Neural cell (in vitro differentiated cells): Measurements from ENCODE around the gene ZNF644. TPM values are rescaled to one million over a fixed set of nuclear protein-coding genes. Genes with fewer than 3 reads are reported as not detected.

Experiments used
- H2AFZ ChIP-seq: fragments of 200-600, 300-800 bp; sonication (generic), shearing (Covaris generic); 2 replicates; pipeline ENCODE4 v1.6.0; 2014; ENCODE audit warnings: low read depth, mild to moderate bottlenecking, antibody characterized with exemption, low read length, moderate library complexity
- H3F3A ChIP-seq: fragments of 200-600 bp; shearing (Covaris generic); 2 replicates; pipeline ENCODE4 v1.6.1; 2016; ENCODE audit warnings: mild to moderate bottlenecking, moderate library complexity, mixed read lengths, antibody characterized with exemption, low read length; ENCODE audit not compliant: insufficient read depth, poor library complexity, severe bottlenecking
- H3K27ac ChIP-seq: fragments of 200-600, 300-800 bp; sonication (generic), shearing (Covaris generic); 2 replicates; pipeline ENCODE4 v1.5.1; 2014; ENCODE audit warnings: mild to moderate bottlenecking, low read length, moderate library complexity
- H3K27me3 ChIP-seq: fragments of 300-800, 200-600 bp; sonication (generic), shearing (Covaris generic); 2 replicates; pipeline ENCODE4 v1.6.0; 2014; ENCODE audit warnings: mild to moderate bottlenecking, low read depth, low read length, moderate library complexity; ENCODE audit not compliant: insufficient read depth
- H3K36me3 ChIP-seq: fragments of 300-800, 200-600 bp; sonication (generic), shearing (Covaris generic); 2 replicates; pipeline ENCODE4 v1.5.1; 2014; ENCODE audit warnings: mild to moderate bottlenecking, antibody characterized with exemption, low read length, moderate library complexity; ENCODE audit not compliant: insufficient read depth
- H3K4me2 ChIP-seq: fragments of 300-800, 200-600 bp; sonication (generic), shearing (Covaris generic); 2 replicates; pipeline ENCODE4 v1.6.0; 2014; ENCODE audit warnings: mild to moderate bottlenecking, low read length
- H3K4me3 ChIP-seq: fragments of 300-800, 200-600 bp; sonication (generic), shearing (Covaris generic); 2 replicates; pipeline ENCODE4 v1.5.1; 2014; ENCODE audit warnings: mild to moderate bottlenecking, low read length, moderate library complexity
- H3K79me2 ChIP-seq: fragments of 200-600 bp; shearing (Covaris generic); replicated peaks from 2 replicates; pipeline ENCODE4 v1.6.0; 2014; ENCODE audit warnings: mild to moderate bottlenecking, low read length, moderate library complexity; ENCODE audit not compliant: insufficient read depth
- H3K9ac ChIP-seq: fragments of 300-800, 200-600 bp; sonication (generic), shearing (Covaris generic); 2 replicates; pipeline ENCODE4 v1.6.1; 2016; ENCODE audit warnings: mild to moderate bottlenecking, low read length, mixed read lengths
- H3K9me2 ChIP-seq: fragments of 200-600 bp; shearing (Covaris generic); 2 replicates; pipeline ENCODE4 v1.6.1; 2016; ENCODE audit warnings: mild to moderate bottlenecking, low read length, mixed read lengths; ENCODE audit not compliant: insufficient read depth
- H3K9me3 ChIP-seq: fragments of 200-600, 300-800 bp; sonication (generic), shearing (Covaris generic); 2 replicates; pipeline ENCODE4 v1.6.1; 2016; ENCODE audit warnings: mild to moderate bottlenecking, mixed run types, low read length, moderate library complexity, mixed read lengths
- H4K20me1 ChIP-seq: fragments of 200-600 bp; shearing (Covaris generic); 2 replicates; pipeline ENCODE4 v1.6.1; 2016; ENCODE audit warnings: mild to moderate bottlenecking, mixed run types; ENCODE audit not compliant: insufficient read depth
- CTCF ChIP-seq: fragments of 450-650 bp; IDR thresholded peaks from 2 replicates; pipeline ENCODE4 v1.5.1; 2014; ENCODE audit warnings: antibody characterized with exemption, mild to moderate bottlenecking, moderate library complexity; ENCODE audit not compliant: poor library complexity, severe bottlenecking
- EP300 ChIP-seq: fragments of 450-650 bp; conservative IDR thresholded peaks from 2 replicates; pipeline ENCODE4 v1.6.1; 2014; ENCODE audit warnings: antibody characterized with exemption, mild to moderate bottlenecking, moderate library complexity; ENCODE audit not compliant: poor library complexity, severe bottlenecking
- EZH2 ChIP-seq: fragments of 200-600, 300-800 bp; shearing (Covaris generic), sonication (generic); IDR thresholded peaks from 2 replicates; pipeline ENCODE4 v1.6.1; 2014; ENCODE audit warnings: antibody characterized with exemption, low read length, borderline replicate concordance, mild to moderate bottlenecking; ENCODE audit not compliant: insufficient read depth, poor library complexity, severe bottlenecking
- MXI1 ChIP-seq: fragments of 450-650 bp; conservative IDR thresholded peaks from 2 replicates; pipeline ENCODE4 v1.6.1; 2014; ENCODE audit warnings: antibody characterized with exemption, mild to moderate bottlenecking; ENCODE audit not compliant: poor library complexity, severe bottlenecking
- POLR2AphosphoS5 ChIP-seq: IDR thresholded peaks from 2 replicates; pipeline ENCODE4 v1.6.1; 2012
- RAD21 ChIP-seq: fragments of 450-650 bp; conservative IDR thresholded peaks from 2 replicates; pipeline ENCODE4 v1.6.1; 2014; ENCODE audit warnings: antibody characterized with exemption, mild to moderate bottlenecking, moderate library complexity
- REST ChIP-seq: IDR thresholded peaks from 2 replicates; pipeline ENCODE4 v1.6.1; 2012; ENCODE audit warnings: borderline replicate concordance
- SMC3 ChIP-seq: fragments of 450-650 bp; conservative IDR thresholded peaks from 2 replicates; pipeline ENCODE4 v1.6.1; 2014; ENCODE audit warnings: antibody characterized with exemption, mild to moderate bottlenecking, moderate library complexity; ENCODE audit not compliant: poor library complexity
- TAF1 ChIP-seq: IDR thresholded peaks from 2 replicates; pipeline ENCODE4 v1.6.1; 2012; ENCODE audit warnings: low read depth
- polyA plus RNA-seq: library from polyadenylated mRNA; depleted of rRNA; stranded (reverse); fragments of >200 nt; gene quantifications from 2 replicates; pipeline ENCODE4 v1.2.3, GENCODE V29; 2014

Gene ZNF644
- polyA plus RNA-seq, 1 donor from 2014 or later = 71.7 TPM

- Histone ChIP-seq H3K27ac (no peak overlapping the region), H3K4me2 (no peak overlapping the region), H3K4me3 (no peak overlapping the region), H3K27me3 (no peaks in the 10 kb centered on the region), H3F3A (no peaks in the 10 kb centered on the region), H3K36me3 (no peaks in the 10 kb centered on the region), H3K9me3 (no peaks in the 10 kb centered on the region), H4K20me1 (no peaks in the 10 kb centered on the region), H2AFZ (no peak overlapping the region), H3K79me2 (peaks cover 98% of the 10 kb centered on the region), H3K9me2 (no peaks in the 10 kb centered on the region), H3K9ac (no peak overlapping the region)
- TF ChIP-seq EP300 (no peak), TAF1 (no peak), EZH2 (no peak), REST (no peak), SMC3 (no peak), RAD21 (no peak), CTCF (no peak), MXI1 (no peak), POLR2AphosphoS5 (no peak)
These were observed 6.5 kb downstream of the ZNF644 start for GRCh38 chr1:91015358-91015780.

- H3K9me2 ChIP-seq = no peaks in the 10 kb centered on the region
- no peaks in the 10 kb centered on the region for H3K36me3 ChIP-seq
- H3K27me3 ChIP-seq = no peaks in the 10 kb centered on the region
- TF ChIP-seq SMC3 (no peak), TAF1 (no peak), CTCF (no peak), EZH2 (no peak), MXI1 (no peak), POLR2AphosphoS5 (no peak), REST (no peak), EP300 (no peak), RAD21 (no peak)
- H3K4me2 ChIP-seq = no peak overlapping the region
- peaks cover 98% of the 10 kb centered on the region for H3K79me2 ChIP-seq
- H2AFZ ChIP-seq = no peak overlapping the region
- no peaks in the 10 kb centered on the region for H3F3A ChIP-seq
- no peak overlapping the region for H3K27ac ChIP-seq
- H3K9ac ChIP-seq = no peak overlapping the region
- no peaks in the 10 kb centered on the region for H3K9me3 ChIP-seq
- no peak overlapping the region for H3K4me3 ChIP-seq
- H4K20me1 ChIP-seq = no peaks in the 10 kb centered on the region
These were observed 7.4 kb downstream of the ZNF644 start for GRCh38 chr1:91014475-91014874.
